Measurements from ENCODE around the gene ELOVL5.
"Not testable (repeated sequence)": the region's sequence is repeated elsewhere in the genome, so short reads cannot be mapped to it uniquely, and the experiment has no call there.

ELOVL5 gene, protein sequence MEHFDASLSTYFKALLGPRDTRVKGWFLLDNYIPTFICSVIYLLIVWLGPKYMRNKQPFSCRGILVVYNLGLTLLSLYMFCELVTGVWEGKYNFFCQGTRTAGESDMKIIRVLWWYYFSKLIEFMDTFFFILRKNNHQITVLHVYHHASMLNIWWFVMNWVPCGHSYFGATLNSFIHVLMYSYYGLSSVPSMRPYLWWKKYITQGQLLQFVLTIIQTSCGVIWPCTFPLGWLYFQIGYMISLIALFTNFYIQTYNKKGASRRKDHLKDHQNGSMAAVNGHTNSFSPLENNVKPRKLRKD

DNA sequence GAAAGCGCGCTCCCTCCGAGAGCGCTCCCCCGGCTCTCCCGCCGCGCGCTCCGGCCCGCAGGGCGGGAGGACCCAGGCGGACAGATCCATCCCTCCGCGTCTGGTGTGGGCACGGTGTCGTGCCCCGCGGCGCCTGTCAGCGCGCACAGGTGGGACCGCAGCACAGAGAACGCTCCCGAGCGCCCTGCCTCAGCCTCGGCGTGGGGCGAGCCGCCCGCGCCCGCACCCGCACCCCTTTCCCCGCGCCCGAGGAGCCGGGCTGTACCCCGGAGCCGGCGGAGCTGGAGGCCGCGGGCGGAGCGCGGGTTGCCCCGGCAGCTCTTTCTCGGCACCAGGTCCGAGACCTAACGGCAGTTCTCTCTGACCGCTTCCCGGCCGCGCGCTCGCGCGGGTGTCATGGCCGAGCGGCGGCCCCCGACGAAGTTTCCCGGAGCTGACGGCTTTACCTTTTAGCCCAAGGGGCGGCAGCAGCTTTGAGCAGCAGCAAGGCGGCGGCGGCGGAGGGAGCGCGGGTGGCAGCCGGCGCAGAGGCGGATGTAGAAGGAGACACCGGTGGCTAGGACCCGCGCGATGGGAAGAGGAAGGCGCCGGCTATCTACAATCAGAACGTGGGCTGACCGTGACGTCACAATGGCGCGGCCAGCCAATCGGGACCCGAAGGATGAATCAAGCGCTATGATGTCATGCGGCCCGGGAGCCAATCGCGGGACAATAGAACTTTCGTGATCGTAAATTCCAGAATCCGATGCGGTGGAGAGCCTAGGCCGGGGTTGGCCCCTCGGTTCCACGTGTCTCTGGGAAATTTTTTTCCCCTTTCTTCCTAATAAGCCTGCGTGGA lies at the start of gene ELOVL5:
ELOVL5 (minus strand) TSS at position 580 of the 838 bp plus-strand sequence. CDS start 53,251 bp downstream, outside the sequence.
- peak; percentile 86 for DNase-seq

DNA sequence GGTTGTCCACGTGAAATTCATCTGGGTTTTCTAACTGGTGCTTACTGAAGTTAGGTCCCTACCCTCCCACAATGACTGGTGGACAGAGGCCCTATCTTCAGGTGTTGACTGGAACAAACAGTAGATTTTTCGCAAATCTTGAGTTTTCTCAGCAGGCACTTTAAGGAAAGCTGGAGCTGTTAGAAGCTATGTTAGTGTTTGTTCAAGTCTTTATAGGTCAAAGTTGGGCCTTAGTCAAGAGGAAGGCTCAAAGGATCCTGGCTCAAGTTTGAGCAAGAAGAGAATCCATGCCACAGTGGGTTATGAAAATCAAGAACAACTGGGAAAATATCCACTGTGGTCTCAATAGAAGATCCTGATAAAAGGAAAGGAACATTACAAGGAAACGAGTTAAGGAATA lies 48.5 kb upstream of the ELOVL5 start:
- DNase-seq = no peak

DNA sequence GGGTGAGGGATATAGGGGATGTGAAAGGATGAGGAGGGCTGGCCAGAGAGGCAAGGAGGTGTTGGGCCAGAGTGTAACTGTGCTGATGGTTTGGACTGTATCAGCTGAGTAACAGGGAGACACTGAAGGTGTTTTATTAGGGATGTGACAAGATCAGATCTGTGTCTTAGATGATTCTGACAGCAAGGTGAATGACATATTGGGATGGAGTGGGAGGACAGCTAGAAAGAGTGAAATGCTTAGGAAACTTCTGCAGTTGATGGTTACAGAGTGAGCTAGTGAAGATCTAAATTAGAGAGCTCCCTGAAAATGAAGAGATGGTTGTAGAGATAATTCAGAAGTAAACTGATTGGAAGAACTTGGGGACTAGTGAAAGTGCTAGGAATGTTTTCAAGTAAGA lies 47.2 kb upstream of the ELOVL5 start:
- no peak for DNase-seq

DNA sequence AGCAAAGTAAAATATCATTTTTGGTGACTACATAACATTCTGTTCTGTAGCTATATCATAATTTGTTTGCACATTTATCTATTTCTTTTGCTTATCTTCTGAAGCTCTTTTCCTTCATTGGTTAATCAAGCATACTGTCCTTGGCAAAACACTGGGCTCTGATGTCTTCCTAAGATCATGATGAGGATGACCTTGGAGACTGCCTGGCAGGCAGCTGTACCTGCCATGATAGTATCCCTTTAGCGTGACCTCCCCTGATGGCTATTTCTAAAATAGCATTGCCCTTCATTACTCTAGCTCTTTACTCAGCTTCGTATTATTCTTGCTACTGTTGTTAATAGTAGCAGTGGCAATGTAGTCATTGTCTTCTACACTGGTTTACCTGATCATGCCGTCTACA lies 46.0 kb upstream of the ELOVL5 start:
- DNase-seq = no peak

DNA sequence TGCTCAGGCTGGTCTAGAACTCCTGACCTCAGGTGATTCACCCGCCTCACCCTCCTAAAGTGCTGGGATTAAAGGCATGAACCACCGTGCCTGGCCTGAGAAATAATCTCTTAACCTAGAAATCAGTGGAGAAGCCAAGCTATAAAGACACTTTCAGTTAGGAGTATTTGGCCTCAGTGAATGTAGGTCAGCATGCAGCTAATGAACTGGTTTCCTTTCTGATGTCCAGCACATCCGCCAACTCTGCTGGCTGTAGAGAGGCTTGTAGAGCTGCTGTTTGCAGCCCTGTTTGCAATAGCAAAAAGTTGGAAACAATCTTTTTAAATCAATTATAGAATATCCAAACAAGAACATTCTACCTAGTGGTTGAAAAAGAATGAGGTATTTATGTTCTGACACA lies 42.4 kb upstream of the ELOVL5 start:
- DNase-seq = no peak

DNA sequence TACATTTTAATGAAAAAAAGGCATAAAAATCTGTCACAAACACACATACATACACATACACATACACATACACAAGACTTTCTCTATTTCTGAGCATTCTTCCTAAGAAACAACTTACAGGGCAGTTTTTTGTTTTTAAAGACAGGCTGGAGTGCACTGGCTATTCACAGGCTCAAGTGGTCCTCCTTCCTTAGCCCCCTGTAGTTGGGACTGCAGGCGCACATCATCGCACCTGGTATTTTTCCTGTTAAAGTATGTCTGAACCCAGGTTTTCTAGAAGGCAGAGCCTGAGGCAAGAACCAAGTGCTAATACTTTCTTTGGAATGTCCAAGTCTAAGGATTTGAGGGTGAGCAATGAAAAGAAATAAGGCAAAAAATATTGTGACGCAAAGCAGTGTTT lies 41.3 kb upstream of the ELOVL5 start:
- DNase-seq = no peak

DNA sequence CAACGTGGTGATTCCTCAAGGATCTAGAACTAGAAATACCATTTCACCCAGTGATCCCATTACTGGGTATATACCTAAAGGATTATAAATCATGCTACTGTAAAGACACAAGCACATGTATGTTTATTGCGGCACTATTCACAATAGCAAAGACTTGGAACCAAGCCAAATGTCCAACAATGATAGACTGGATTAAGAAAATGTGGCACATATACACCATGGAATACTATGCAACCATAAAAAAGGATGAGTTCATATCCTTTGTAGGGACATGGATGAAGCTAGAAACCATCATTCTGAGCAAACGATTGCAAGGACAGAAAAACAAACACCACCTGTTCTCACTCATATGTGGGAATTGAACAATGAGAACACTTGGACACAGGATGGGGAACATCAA lies 39.9 kb upstream of the ELOVL5 start:
- DNase-seq = not testable (repeated sequence)

DNA sequence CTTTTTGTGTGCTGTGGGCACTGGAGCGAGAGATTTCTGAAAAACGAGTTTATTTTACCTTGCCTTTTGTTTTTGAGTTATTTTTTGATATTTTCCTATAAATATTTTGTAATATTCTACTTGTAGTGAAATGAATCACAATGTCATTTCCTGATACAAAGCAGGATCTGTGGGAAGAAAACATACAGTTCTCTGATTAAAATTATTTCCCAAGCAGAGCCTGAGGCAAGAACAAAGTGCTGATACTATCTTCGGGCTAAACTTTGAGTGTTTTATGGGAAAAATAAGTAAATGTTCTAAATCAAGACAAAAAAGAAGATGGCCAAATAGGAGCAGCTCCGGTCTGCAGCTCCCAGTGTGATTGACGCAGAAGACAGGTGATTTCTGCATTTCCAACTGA lies 33.7 kb upstream of the ELOVL5 start:
- DNase-seq = no peak

DNA sequence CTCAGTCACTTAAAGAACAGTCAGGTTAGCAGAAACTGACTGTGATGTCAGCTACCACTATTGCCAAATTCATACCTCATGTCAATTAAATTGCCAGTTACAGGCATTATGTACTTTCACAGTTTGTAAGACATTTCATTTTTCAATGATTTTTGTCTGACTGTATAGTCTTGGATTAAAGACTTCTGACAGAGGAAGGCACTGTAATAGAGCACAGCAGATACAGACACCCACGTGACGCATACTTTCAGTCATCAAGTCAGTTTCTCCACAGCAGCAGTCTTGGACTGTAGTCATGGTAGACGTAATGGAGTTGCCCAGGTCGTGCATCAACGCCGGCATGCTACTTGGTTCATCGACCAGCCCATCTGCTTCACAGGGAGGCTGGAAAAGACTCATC lies 29.5 kb upstream of the ELOVL5 start:
- DNase-seq = no peak

DNA sequence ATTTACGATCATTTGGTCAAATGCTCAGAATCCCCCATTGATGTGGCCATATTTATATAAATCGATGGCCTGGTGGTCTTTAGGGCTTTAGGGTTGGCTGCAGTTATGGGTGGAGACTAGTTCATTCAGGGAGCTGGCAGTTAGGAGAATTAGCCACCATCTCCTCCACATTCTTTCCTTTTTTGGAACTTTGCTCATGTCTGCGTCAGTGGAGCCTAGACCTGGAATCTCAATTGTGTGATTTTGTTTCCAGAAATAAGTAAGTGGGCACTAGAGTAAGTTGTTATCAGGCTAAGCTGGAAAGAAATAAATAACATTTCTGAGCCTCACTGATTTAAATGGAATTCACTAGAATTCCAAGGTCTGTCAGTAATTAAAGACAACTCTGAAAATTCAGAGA lies 29.0 kb upstream of the ELOVL5 start:
- DNase-seq = no peak

DNA sequence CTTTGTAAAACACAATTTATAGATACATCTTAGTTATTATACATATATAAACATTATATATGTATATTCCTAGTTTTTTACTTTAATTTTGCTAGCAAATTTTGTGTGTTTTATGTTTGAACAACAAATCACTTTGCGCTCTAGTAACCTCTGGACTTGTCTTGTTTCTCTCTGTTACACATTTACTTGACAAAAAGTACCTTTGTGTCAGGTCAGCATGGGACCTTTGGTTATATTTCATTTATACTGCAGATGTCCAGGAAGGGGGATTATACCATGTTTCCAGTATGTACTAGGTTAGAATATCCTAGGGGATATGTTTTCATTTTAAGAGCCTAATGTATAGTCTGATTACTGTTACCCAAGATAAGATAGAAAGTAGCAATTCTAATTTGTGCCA lies 28.5 kb upstream of the ELOVL5 start:
- no peak for DNase-seq

DNA sequence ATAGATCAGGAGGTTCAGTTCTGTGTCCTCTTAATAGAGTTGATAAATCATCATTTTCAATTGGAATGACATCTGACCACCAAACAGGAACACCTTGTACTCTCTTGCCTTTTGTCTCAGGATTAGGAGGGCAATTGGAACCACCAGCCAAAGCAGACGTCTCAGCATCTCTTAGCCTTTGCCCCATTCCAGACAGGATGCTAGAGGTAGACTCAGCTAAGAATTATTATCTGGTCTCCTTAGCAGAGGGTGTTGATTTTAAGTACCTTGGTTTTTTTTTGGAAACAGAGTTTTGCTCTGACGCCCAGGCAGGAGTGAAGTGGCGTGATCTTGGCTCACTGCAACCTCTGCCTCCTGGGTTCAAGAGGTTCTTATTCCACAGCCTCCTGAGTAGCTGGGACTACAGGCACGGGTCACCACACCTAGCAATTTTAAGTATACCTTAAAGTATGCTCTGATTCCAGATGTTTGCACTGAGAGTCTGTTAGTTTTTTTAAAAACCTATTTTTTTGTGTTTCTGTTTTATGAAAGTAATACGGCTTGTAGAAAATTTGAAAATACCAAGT lies 28.0 kb upstream of the ELOVL5 start:
- no peak for DNase-seq

DNA sequence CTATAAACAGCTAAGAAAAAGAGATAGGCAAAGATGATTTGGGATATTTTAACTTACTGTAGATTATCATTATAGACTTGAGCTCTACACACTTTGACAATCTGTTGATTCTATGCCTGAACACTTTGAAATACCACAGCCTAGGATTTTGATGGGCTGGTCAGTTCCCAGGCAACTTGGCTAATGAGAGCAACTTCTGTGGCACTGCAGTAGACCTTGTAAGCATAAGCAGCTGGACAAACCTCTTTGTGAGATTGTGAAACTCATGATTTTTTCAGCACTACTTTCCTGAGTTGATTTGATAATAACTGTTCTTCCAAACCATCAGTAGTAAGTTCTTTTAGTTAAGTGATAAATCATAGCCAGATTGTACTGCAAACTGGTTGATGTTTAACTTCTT lies 27.1 kb upstream of the ELOVL5 start:
- no peak for DNase-seq

DNA sequence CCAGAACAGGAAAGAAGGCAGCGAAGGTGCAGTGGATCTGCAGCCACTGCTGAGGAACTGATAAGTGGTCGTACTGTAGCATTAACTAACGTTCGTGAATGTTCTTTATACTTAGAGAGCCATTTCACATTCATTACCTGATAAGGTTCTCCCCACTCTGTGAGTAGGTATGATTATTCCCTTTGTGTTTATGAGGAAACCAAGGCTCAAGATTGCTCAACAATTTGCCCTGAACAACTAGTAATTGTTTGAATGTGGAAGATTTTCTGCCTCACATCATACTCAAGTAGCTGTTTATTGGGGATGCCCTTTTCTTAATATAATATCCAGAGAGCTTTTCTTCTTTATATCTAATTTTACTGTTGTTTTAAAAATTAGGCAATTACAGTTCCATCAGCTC lies 24.9 kb upstream of the ELOVL5 start:
- DNase-seq = no peak

DNA sequence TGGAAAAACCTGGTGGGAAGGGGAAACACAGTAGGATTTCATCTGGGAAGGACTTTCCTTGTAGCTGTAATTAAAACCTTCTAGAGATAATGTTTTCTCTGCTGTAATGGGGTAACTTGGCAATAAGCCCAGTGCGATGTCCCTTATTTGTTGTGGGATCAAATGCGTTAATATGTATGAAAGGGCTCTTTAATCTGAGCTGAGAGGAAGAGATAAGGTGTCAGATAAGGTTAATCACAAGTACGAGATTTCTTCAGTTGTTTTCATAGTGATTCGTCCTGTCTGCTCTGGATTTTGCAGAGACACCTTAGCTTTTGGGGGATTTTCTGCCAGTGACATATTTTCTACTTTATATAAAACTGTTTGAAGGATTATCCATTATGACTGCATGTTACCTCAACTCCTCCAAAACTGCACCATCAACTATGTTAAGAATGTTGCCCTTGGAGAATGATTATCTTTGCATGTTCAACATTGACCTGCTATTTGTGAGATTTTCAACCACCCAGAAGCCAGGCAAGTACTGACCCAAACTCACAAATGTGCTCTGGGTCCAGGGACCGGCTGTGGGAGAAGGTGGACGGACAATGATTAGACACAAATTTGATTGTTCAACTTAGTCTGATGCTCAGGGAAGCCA lies 21.2 kb upstream of the ELOVL5 start:
- DNase-seq = no peak

DNA sequence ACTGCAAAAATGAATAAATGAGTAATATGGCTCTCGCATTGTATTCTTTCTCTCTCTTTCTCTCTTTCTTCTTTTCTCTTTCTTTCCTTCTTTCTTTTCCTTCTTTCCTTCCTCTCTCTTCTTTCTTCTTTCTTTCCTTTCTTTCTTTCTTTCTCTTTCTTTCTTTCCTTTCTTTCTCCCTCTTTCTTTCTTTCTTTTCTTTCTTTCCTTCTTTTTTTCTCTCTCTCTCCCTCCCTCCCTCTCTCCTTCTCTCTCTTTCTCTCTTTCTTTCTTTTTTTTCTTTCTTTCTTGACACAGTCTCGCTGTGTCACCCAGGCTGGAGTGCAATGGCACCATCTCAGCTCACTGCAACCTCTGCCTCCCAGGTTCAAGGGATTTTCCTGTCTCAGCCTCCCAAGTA lies 20.3 kb upstream of the ELOVL5 start:
- DNase-seq = no peak

DNA sequence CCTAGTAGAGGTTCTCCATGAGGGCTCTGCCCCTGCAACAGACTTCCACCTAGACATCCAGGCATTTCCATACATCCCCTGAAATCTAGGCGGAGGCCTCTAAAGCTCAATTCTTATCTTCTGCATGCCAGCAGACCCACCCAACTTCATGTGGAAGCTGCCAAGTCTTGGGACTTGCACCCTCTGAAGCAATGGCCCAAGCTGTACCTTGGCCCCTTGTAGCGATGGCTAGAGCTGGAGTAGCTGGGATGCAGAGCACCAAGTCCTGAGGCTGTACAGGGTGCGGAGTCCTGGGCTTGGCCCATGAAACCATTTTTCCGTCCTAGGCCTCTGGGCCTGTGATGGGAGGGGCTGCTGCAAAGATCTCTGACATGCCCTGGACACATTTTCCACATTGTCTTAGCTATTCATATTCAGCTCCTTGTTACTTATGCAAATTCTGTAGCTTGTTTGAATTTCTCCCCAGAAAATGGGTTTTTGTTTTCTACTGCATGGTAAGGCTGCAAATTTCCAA lies 17.4 kb upstream of the ELOVL5 start:
- no peak for DNase-seq

DNA sequence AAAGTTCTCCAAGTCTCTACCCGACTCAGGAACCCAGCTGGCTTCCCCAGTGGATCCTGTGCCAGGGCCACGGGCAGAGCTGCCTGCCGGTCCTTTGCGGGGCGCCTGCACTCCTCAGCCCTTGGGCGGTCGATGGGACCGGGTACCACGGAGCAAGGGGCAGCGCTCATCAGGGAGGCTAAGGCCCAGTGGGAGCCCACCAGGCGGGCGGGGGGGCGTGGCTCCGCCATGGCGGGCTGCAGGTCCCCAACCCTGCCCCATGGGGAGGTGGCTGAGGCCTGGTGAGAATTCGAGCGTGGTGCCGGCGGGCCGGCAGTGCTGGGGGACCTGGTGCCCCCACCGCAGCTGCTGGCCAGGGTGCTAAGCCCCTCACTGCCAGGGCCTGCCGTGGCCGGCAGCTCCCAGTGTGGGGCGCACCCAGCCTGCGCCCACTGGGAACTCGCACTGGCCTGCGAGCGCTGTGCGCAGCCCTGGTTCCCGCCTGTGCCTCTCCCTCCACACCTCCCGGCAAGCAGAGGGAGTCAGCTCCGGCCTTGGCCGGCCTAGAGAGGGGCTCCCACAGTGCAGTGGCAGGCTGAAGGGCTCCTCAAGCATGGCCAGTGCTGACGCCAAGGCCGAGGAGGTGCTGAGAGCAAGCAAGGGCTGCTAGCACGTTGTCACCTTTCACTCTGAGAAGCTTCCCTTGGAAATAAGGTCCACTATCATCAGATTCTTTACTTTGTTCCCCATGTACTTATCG lies 14.8 kb upstream of the ELOVL5 start:
- DNase-seq = no peak

DNA sequence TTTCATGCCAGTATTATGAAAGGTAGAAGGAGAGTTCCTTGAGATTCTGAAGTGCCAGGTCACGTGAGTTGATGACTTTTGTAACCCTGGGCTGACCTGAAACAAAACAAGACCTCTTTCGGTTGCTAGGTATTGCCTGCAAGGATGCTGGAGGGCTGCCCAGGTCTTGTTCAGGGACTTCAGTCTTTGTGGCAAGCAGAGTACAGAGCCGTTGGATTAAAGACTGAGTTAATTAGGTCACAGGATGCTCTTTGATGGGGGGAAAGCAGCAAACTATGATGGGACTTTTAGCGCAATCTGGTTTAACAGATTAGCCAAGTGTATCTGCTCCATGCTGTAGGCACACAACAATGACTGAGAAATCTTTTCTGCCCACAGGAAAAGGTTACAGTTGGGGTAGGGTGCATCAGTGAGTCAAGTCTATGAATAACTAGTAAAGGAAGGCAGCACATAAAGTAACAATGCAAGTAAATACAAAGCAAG lies 12.8 kb upstream of the ELOVL5 start:
- DNase-seq = peak; percentile 51

DNA sequence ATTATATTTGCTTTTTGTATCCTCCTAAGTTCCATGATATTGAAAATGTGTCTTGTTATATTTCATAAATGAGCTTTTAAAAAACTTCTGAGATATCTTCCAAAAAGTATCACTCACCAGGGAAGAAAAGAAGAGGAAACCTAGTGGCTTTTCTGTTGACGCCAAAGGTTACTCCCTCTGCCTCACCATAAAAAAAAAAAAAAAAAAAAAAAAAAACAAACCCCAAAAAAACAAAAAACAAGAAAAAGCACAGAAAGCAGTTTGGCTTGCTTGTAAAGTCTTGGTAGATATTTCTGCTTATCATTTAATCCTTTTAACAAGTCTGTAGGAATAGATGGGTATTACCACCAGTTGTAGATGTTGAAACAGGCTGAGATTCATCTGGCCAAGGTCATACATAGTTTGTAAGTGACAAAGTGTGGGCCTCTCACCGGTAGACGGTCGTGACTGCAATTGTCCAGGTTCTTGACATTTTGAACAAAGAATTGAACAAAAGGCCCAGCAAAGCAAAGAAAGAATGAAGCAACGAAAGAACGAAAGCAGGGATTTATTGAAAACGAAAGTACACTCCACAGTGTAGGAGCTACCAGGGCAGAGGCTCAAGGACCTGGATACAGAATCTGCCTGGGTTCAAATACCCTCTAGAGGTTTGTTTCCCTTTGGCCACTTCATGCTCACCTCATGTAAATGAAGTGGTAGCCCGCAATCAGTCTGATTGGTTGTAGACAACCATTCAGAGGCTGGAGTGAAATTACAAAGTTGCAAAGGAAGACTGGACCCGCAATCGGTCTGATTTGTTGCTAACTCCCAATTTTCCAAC lies 11.6 kb upstream of the ELOVL5 start:
- DNase-seq = no peak

DNA sequence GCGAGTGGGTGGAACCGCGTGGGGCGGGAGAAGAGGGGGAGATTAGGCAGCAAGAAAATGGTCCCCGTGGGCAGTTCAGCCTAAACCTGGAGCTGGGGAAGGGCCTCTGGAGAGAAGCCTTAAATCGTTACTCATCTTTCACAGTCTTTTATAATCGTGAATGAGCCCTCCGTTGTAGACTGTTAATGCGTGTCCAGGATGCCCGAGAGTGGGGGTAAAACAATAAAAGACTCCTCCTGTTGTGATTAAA lies 11.0 kb upstream of the ELOVL5 start:
- DNase-seq = no peak

Data from activated effector memory CD4-positive, alpha-beta T cell treated with Interleukin-2 at 50 U/mL for 16 hours (primary cell).